ENCODE results near the gene ATP5MC2.
A peak's percentile ranks its signal among the peaks of the same experiment; 100 is the strongest.
"Not testable (repeated sequence)": the region's sequence is repeated elsewhere in the genome, so short reads cannot be mapped to it uniquely, and the experiment has no call there.

Gene ATP5MC2

DNA sequence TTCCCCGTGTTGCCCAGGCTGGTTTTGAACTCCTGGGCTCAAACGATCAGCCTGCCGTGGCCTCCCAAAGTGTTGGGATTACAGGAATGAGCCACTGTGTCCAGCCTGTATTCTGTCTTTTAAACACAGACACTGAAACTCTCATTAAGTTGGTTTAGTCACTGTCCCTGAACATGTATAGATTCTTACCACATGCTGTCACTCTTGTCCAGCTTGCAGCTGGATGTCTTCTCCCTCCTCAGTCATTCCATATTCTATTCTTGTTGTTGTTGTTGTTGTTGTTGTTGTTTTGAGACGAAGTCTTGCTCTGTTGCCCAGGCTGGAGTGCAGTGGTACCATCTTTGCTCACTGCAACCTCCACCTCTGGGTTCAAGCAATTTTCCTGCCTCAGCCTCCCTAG is 12.3 kb upstream of the ATP5MC2 start:
- no peak for DNase-seq

GRCh38 chr12:53686436-53686835 is 10.6 kb upstream of the ATP5MC2 start:
- no peak for DNase-seq

- no peak for DNase-seq
These were observed 8.9 kb upstream of the ATP5MC2 start for GRCh38 chr12:53684654-53685220.

- no peak for DNase-seq
These were observed 8.1 kb upstream of the ATP5MC2 start for GRCh38 chr12:53683983-53684382.

GRCh38 chr12:53683494-53683893 is 7.6 kb upstream of the ATP5MC2 start:
- no peak for DNase-seq

GRCh38 chr12:53680061-53680460 is 4.2 kb upstream of the ATP5MC2 start:
- not testable (repeated sequence) for DNase-seq

DNA sequence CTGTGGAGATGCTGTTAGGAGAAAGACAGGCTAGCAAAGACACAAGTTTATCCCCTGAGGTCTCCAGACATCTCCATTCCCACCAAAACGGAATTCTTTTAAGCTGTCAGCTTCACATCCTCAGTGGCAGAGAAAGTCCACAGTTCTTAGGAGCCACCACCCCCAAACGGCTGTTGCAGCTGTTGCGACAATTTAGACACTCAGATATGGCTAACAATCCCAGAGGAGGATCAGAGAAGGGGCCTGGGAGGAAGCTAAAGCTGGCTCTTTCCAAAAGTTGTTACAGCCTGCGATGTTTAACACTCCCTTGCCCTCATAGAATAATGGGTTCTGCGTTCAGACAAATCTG is 1.9 kb upstream of the ATP5MC2 start:
- DNase-seq: no peak

DNA sequence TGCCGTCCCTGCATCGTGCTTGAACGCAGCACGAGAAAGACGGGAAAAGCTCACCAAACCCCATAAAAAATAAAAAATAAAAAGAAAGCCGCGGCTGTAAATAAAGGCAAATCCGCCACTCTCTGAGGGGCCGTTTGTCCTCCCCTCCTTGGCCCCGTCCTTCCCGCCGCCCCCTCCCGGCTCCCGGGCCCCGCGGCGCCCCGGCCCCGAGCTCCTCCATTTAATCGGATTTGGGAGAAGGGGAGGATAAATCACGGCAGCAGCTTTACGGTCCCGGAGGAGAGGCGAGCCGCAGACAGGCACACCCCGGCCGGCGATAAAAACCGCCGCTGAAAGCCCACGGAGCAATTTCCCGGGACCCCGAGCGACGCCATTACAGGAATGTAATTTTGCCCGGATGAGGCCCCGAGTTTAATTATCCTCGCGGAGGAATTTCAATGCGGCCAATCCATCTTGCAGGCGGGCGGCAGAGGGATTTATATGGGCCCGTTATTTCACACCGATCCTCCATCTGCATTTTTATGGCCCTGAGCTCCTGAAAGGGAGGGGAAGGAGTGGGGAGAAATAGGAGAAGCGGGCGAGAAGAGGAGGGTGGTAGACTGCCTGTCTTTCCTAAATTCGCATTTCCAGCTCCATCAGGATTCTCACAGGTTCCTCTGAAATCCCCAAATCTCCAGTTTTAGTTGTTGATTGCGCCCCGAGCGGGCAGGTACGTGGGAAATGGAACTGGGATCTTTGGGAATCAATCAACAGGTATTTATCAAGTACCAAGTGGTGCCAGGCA is 1.3 kb upstream of the ATP5MC2 start:
- DNase-seq: no peak

DNA sequence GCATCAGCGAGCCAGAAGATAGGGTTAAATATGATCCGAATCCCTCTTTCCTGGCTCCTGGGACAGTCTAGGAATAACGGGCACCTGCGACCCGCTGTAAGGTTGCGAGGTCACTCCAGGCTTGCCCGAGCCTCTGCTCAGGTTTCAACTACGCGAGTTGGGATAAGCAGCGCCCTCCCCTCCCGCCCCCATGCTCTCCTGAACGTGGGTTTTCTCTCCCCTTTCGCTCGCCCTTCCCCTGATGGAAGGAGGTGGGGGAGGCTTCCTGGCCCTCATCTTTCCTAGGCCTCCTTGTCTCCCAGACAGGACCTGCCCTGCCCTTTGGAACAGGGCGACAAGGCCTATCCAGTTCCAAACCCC is 753 bp upstream of the ATP5MC2 start:
- peak; percentile 13 for DNase-seq

DNA sequence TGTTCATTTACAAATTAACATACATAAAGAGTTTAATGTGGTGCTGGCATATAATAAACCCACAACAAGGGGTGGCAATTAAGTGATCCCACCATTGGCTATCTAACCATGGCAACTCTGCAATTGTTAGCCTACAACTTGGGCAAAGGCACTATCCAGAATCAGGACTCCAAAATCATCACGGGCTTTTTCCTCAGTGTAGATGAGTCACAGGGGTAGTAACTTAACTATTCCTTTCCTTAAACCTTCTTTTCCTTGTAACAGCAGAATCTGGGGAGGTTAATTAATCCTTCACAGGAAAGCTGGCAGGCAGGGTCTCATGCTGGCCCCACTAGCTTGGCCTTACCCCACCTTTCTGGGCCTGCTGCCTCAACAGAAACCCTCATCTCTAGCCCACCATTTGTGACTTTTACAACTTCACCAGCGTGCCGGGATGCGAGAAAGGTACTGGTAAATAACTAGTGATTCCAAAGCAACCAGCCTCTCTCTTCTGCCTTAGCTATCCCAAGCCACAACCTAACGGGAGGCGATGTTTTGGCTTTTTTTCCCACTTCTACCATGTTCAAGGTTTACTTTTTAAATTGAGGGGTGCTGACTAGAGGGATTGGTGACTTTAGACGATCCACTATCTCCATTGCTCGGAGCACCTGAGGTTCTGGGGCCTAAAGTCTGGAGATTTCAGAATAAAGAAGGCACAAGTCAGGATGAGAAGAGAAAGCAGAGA is 744 bp downstream of the ATP5MC2 start:
- DNase-seq: no peak

GRCh38 chr12:53670971-53671370 is 4.9 kb downstream of the ATP5MC2 start:
- DNase-seq: no peak

DNA sequence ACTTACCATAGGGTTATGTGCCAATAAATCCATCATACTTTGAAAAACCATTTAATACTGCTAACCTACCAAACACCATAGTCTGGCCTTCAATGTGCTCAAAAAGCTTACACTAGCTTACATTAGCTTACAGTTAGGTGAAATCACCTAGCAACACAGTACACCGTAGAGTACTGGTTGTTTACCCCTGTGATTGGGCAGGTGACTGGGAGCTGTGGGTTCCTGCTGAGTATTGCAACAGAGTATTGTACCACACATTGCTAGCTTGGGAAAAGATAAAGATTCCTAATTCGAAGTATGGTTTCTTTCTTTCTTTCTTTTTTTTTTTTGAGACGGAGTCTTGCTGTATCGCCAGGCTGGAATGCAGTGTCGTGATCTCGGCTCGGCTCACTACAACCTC is 5.6 kb downstream of the ATP5MC2 start:
- DNase-seq: no peak

DNA sequence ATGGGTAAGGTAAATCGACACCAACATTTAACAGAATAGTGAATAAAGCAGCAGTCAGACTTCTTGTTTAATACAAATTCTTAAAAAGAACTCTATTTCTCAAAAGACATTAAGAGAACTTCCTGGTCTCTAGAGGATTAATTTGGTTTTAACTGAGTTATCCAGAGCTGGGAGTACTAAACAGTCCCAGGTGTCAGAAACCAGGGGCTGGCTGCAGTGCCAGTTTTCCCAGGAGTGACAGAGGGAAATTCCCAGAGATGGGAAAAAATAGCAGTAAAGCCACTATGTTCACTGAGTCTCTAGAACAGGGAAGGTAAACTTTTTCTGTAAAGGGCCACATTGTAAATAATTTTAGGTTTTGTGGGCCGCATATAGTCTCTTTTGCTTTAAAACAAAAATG is 8.8 kb downstream of the ATP5MC2 start:
- DNase-seq: no peak

GRCh38 chr12:53664936-53665335 is 10.9 kb downstream of the ATP5MC2 start:
- no peak for DNase-seq

- no peak for DNase-seq
These were observed 11.7 kb downstream of the ATP5MC2 start for GRCh38 chr12:53664191-53664590.

DNA sequence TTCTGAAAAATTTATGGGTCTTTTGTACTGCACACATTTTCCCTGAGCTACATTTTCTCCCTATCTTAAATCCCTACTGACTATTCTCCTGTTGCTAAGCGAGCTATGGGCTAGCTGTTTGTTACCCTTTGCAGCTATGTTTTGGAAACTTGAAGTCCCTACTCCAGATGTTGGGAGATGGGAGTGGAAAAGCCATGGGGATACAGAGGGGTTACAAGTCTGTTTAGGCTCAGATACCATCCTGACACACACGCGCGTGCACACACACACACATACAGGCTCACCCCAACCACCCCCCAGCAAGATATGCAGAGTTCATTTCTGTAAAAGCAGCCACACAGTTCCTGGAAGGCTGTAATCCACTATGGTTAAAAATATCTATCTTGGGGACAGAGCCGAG is 15.8 kb downstream of the ATP5MC2 start:
- DNase-seq: no peak

- no peak for DNase-seq
These were observed 16.3 kb downstream of the ATP5MC2 start for GRCh38 chr12:53659571-53659981.

GRCh38 chr12:53659011-53659551 is 16.8 kb downstream of the ATP5MC2 start:
- no peak for DNase-seq

DNA sequence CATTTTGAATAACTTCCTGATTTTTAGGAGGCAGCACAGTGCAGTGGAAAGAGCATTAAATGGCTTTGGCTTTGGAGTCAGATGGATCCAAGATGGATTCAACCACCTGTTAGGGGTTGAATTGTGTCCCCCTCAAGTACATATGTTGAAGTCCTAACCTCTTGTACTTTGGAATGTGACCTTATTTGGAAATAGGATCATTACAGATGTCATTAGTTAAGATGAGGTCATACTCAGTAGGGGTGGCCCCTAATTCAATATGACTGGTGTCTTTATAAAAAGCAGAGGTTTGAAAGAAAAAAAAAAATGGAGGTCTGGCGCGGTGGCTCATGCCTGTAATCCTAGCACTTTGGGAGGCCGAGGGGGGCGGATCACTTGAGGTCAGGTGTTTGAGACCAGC is 18.8 kb downstream of the ATP5MC2 start:
- DNase-seq: no peak

DNA sequence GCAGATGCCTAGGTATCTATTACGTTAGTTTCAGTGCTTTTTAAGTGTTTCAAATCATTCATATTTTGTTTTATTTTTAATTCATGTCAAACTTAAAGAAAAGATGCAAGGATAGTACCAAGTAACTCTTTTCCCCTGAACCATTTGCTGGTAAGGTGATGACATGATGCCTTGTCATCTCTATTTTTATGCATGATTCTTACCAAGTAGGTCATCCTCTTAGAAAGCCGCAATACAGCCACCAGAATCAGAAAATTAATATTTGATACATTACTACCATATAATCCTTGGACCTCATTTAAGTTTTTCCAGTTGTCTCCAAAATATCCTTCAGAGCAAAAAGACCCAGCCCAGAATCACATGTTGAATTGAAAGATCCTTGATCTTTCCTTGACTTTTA is 22.3 kb downstream of the ATP5MC2 start:
- no peak for DNase-seq

DNA sequence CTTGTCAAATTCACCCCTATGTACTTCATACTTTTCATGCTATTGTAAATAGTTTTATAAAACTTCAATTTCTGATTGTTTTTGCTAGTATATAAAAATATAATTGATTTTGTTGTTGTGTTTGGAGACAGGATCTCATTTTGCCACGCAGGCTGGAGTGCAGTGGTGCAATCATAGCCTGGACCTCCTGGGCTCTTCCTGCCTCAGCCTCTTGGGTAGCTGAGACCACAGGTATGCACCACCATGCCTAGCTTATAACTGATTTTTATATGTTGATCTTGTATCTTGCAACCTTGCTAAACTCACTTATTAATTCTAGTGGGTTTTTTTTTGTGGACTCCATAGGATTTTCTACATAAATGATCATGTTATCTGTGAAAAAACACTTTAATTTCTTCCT is 23.5 kb downstream of the ATP5MC2 start:
- DNase-seq: no peak

DNA sequence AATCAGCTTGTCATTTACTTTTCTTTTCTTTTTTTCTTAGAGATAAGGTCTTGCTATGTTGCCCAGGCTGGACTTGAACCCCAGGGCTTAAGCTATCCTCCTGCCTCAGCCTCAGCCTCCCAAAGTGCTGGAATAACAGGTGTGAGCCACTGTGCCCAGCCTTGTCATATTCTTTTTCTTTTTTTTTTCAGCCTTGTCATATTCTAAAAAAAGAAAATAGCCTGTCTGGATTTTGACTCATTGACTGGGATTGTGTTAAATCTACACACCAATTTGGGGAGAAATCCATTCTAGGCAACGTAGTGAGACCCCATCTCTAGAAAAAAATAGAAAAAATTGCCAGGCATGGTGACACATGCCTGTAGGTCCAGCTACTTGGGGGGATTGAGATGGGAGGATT is 24.1 kb downstream of the ATP5MC2 start:
- DNase-seq: no peak

GRCh38 chr12:53646300-53646699 is 29.6 kb downstream of the ATP5MC2 start:
- DNase-seq: not testable (repeated sequence)

GRCh38 chr12:53645165-53645564 is 30.7 kb downstream of the ATP5MC2 start:
- DNase-seq: no peak

All from NCI-H187 treated with DMSO at 0.1 percent for 48 hours (cell line).